DMS 273 (cell line): Measurements from ENCODE around the gene INPP4A.

Experiments
- DNase-seq: peaks from one replicate; lab custom pipeline; 2025; ENCODE audit not compliant: unreplicated experiment; lab: John Stamatoyannopoulos, UW

INPP4A gene

GRCh38 chr2:98558852-98559530, 114.3 kb downstream of the INPP4A start:
- DNase-seq, result no peak

- no peak for DNase-seq
These were observed 114.9 kb downstream of the INPP4A start for GRCh38 chr2:98559581-98559980.

- no peak for DNase-seq
These were observed 115.7 kb downstream of the INPP4A start for GRCh38 chr2:98560256-98560771.

- no peak for DNase-seq
These were observed 116.4 kb downstream of the INPP4A start for GRCh38 chr2:98561018-98561417.

- DNase-seq, result no peak
These were observed 117.4 kb downstream of the INPP4A start for GRCh38 chr2:98561902-98562695.

- DNase-seq, result no peak
These were observed 118.7 kb downstream of the INPP4A start for GRCh38 chr2:98563394-98563793.

GRCh38 chr2:98564541-98565132, 120.0 kb downstream of the INPP4A start:
- DNase-seq, result peak; percentile 50

GRCh38 chr2:98565286-98565860, 120.7 kb downstream of the INPP4A start:
- no peak for DNase-seq

- DNase-seq, result no peak
These were observed 121.3 kb downstream of the INPP4A start for GRCh38 chr2:98565941-98566340.

GRCh38 chr2:98568161-98568956, 123.7 kb downstream of the INPP4A start:
- no peak for DNase-seq

- DNase-seq, result peak; percentile 58
These were observed 124.6 kb downstream of the INPP4A start for GRCh38 chr2:98569197-98569793.

GRCh38 chr2:98569915-98570314, 125.3 kb downstream of the INPP4A start:
- DNase-seq, result no peak

GRCh38 chr2:98570356-98570755, 125.7 kb downstream of the INPP4A start:
- no peak for DNase-seq

- DNase-seq, result no peak
These were observed 126.6 kb downstream of the INPP4A start for GRCh38 chr2:98571121-98571701.

- no peak for DNase-seq
These were observed 127.1 kb downstream of the INPP4A start for GRCh38 chr2:98571796-98572195.

- no peak for DNase-seq
These were observed 127.6 kb downstream of the INPP4A start for GRCh38 chr2:98572211-98572610.

- no peak for DNase-seq
These were observed 128.0 kb downstream of the INPP4A start for GRCh38 chr2:98572676-98573075.

- no peak for DNase-seq
These were observed 128.8 kb downstream of the INPP4A start for GRCh38 chr2:98573426-98573825.

GRCh38 chr2:98576666-98577312, 132.1 kb downstream of the INPP4A start:
- no peak for DNase-seq
